GM12872 (cell line): ENCODE results near the gene ANKS1B.

Experiments
- TF ChIP-seq, protein P1 (sequence below): IDR thresholded peaks from 3 replicates; pipeline ENCODE4 v1.5.1; 2011; ENCODE audit warnings: low read depth, mild to moderate bottlenecking, low read length, moderate library complexity; ENCODE audit not compliant: insufficient read depth

Gene ANKS1B

DNA sequence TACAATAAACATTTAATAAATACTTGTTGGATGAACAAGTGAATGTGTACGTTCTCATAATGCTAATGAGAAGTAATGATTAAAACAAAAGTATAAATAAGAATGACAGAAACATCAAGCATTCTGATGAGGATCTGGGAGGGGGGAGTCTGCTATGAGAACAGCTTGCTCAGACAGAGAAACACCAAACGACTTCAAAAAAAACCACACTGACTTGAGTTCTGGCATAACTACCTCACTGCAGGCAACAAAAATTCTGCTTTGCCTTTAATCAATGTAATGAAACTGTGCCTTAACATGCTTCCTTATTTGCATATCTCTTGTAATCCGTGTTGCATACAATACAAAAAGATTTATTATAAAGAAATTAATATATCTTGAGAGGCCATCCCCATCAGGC lies 632.5 kb downstream of the ANKS1B start:
- TF ChIP-seq, protein P1, sequence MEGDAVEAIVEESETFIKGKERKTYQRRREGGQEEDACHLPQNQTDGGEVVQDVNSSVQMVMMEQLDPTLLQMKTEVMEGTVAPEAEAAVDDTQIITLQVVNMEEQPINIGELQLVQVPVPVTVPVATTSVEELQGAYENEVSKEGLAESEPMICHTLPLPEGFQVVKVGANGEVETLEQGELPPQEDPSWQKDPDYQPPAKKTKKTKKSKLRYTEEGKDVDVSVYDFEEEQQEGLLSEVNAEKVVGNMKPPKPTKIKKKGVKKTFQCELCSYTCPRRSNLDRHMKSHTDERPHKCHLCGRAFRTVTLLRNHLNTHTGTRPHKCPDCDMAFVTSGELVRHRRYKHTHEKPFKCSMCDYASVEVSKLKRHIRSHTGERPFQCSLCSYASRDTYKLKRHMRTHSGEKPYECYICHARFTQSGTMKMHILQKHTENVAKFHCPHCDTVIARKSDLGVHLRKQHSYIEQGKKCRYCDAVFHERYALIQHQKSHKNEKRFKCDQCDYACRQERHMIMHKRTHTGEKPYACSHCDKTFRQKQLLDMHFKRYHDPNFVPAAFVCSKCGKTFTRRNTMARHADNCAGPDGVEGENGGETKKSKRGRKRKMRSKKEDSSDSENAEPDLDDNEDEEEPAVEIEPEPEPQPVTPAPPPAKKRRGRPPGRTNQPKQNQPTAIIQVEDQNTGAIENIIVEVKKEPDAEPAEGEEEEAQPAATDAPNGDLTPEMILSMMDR: no peak

DNA sequence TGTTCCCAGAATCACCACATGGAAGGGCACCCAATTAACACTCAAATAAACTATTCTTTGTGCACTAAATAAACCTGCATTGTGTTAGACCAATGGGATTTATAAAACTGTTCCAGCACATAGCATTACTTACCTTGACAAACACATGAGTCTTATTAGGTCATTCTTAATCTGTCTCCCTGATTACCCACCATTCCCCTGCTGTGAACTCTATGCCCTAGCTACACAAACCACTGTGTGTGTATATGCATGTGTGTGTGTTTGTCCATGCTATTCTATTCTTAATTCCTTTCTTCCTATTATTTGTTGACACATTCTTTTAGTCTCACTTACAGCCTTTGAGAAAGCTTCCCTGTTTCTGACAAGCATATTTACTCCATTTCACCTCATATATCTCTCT lies 640.8 kb downstream of the ANKS1B start:
- TF ChIP-seq, protein P1: no peak

DNA sequence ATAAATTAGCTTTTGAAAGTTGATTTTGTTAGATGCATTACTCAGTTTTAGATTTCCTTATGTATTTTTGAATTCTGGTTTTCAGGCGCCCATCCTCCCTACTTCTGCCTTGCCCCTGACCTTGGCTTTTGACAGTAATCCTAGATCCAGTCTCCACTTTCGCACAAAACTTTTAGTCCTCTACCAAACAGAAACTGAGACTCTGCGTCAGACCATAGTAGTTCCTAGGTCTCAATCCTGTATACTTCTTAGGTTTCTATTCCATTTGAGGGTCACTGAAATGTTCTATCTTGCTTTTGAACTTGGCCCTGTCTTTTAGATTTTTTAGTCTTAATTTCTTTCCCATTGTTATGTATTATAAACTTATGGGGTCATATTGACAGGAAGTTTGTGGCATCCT lies 645.1 kb downstream of the ANKS1B start:
- TF ChIP-seq, protein P1: no peak

DNA sequence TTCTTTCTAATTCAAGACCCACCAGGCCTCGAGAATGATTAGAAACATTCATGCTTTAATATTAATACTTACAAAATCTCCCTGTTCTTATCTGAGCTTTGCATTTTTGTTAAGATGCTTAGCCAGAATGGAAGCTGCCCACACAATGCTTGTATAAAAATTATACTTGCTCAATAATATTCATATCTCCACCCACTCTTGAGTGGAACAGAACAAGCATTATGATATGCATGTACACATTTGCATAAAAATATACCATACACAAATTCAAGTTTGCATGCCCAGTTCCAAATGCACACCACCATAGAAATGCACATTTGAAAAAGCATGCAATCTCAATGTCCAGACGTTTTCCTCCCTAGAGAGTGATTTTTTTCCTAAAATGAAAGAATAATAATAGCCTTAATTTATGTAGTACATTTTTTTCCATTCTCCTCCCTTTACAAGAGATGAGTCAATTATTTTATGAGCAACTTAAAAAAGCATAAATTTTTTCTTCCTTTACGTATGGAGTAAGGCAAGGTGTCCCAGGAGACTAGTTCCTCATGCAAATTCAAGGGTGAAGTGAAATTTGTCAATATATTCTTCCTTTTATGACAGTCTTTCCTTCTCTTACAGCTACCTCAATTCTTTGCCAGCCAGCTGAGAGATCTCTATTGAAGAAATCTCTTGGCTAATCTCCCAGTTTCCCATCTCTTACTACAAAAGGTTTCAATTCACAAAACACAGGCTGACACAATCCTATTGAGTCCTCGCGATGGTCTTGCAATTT lies 650.3 kb downstream of the ANKS1B start:
- TF ChIP-seq, protein P1: no peak

DNA sequence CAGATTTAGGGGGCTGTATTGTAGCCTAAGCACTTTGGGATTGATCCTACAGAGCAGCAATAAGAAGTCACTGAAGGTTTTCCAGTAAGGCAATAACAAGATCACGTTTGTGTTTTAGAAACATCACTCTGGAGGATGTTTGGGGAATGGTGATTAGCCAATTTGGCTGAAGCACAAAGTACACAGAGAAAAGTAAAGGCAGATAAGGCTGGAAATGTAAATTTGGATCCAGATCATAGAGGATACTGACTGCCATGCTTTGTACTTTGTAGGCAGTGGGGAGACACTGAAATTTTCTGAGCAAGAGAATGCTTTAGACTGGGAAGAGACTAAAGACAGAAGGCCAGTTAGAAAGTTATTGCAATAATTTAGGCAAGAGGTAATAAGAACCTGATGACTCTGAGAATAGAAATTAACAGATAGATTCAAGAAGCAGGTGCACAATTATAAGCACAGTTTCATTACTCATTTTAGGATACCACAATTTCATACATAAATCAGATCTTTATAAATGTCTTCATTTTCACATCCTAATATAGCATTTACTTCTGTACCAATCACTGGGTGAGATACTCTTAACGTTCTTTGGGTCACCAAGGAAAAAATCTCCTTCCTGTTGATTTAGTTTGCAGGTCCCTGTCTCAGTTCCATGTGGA lies 651.7 kb downstream of the ANKS1B start:
- TF ChIP-seq, protein P1: no peak

DNA sequence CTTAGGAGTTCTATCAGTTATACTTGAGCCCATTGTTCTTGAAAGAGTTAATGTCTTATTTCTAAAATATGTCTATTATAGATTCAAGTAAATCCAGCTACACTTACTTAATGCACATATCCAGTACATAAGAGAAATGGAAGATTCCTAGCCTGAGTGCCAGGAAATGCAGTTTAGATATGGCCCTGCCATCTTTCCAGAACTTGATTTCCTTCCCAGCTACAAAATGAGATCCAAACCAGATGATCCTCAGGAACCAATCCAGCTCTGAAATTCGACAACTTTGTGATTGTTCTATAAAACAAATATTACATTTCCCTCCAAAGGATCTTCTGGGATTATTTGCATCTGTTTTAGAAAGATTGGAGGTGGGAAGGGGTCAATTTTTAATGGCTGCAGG lies 654.5 kb downstream of the ANKS1B start:
- TF ChIP-seq, protein P1: no peak

DNA sequence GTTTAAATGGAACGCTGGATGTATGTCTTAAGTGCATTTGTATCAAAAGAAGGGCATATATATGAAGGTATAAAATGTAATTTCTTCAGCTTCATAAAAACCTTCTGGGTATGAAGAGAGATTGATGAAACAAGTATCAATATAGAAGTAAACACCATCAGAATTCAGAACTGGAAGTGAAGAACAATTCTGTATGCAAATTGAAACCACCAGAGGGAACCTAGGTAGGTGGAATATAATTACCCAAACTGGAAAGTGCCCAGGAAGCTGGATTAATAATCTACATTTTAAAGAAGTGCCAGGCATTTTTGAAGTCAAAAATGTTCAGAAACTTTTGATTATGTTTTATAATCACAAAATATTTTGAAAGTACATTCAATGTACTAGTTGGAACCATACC lies 673.4 kb downstream of the ANKS1B start:
- TF ChIP-seq, protein P1: no peak
